GM12874 (cell line): ENCODE data around the gene NDUFAF4.

Source experiments
- CTCF ChIP-seq: IDR thresholded peaks from 2 replicates; pipeline ENCODE4 v1.5.1; 2011; ENCODE audit warnings: low read depth, mild to moderate bottlenecking, control low read depth, low read length, moderate library complexity; ENCODE audit not compliant: insufficient read depth

The NDUFAF4 gene

GRCh38 chr6:96865055-96865405 lies 32.7 kb downstream of the NDUFAF4 start:
- no peak for TF ChIP-seq CTCF

GRCh38 chr6:96864216-96865054 lies 33.3 kb downstream of the NDUFAF4 start:
- no peak for TF ChIP-seq CTCF

GRCh38 chr6:96862560-96862959 lies 35.1 kb downstream of the NDUFAF4 start:
- no peak for TF ChIP-seq CTCF

- TF ChIP-seq CTCF, result no peak
These were observed 36.1 kb downstream of the NDUFAF4 start for GRCh38 chr6:96861588-96861987.

- no peak for TF ChIP-seq CTCF
These were observed 40.8 kb downstream of the NDUFAF4 start for GRCh38 chr6:96856856-96857255.

- TF ChIP-seq CTCF, result no peak
These were observed 44.6 kb downstream of the NDUFAF4 start for GRCh38 chr6:96853083-96853482.

GRCh38 chr6:96852605-96853004 lies 45.1 kb downstream of the NDUFAF4 start:
- TF ChIP-seq CTCF, result no peak

GRCh38 chr6:96851858-96852257 lies 45.8 kb downstream of the NDUFAF4 start:
- TF ChIP-seq CTCF, result no peak
